Retinal pigment epithelial cell (primary cell): Measurements from ENCODE around the gene LRWD1.
"Not testable (repeated sequence)": the region's sequence is repeated elsewhere in the genome, so short reads cannot be mapped to it uniquely, and the experiment has no call there.

ENCODE experiments used
- DNase-seq: peaks from one replicate; pipeline ENCODE4 v3.0.0-alpha.2; 2010; ENCODE audit warnings: low read depth
- H3K4me3 ChIP-seq: 2 replicates; pipeline ENCODE4 v1.5.1; 2011; ENCODE audit warnings: mild to moderate bottlenecking, low read length, control low read depth, moderate library complexity
- CTCF ChIP-seq: conservative IDR thresholded peaks from 2 replicates; pipeline ENCODE4 v1.5.1; 2011; ENCODE audit warnings: low read depth, low read length, control low read depth, inconsistent platforms

Gene LRWD1

GRCh38 chr7:102453319-102453718, 11.5 kb upstream of the LRWD1 start:
- no peak overlapping the region for H3K4me3 ChIP-seq
- TF ChIP-seq CTCF, result no peak
- DNase-seq, result no peak

- no peak for TF ChIP-seq CTCF
- no peak overlapping the region for H3K4me3 ChIP-seq
- DNase-seq, result no peak
Measured at GRCh38 chr7:102454468-102454867, 10.3 kb upstream of the LRWD1 start.

DNA sequence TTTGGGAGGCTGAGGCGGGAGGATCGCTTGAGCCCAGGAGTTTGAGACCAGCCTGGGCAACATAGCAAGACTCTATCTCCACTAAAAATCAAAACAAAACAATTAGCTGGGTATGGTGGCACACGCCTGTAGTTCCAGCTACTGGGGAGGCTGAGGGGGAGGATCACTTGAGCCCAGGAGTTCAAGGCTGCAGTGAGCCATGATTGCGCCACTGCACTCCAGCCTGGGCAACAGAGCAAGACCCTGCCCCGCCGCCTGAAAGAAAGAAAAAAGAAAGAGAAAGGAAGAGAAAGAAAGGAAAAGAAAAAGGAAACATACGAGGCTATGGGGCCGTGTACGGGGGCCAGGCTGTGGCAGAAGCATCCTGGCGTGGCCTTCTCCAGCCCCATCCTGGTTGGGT, 9.9 kb upstream of the LRWD1 start:
- H3K4me3 ChIP-seq, DNase-seq: not testable (repeated sequence)

DNA sequence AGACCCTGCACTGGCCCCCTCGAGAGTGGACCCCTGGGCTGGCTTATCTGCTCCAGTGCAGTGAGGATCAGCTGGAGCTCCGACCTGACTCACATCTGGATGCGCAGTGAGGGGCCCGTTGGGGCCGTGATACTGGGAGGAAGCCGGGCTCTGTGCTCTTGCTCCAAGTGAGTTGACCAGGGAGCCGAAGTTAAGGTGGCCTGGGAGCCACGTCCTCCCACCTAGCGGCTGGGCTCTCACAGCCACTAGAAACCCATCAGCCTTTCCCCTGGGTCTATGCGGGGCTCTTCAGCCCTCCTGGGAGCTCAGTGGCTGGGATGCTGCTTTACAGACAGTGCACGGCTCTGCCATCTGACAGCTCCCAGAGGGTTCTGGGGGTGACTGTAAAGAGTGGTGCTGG, 9.2 kb upstream of the LRWD1 start:
- no peak for TF ChIP-seq CTCF
- DNase-seq, result no peak
- H3K4me3 ChIP-seq, result no peak overlapping the region

GRCh38 chr7:102456327-102456726, 8.5 kb upstream of the LRWD1 start:
- no peak for DNase-seq
- H3K4me3 ChIP-seq, result no peak overlapping the region
- TF ChIP-seq CTCF, result no peak

- no peak for TF ChIP-seq CTCF
- no peak for DNase-seq
Measured at GRCh38 chr7:102457352-102457924, 7.3 kb upstream of the LRWD1 start.

DNA sequence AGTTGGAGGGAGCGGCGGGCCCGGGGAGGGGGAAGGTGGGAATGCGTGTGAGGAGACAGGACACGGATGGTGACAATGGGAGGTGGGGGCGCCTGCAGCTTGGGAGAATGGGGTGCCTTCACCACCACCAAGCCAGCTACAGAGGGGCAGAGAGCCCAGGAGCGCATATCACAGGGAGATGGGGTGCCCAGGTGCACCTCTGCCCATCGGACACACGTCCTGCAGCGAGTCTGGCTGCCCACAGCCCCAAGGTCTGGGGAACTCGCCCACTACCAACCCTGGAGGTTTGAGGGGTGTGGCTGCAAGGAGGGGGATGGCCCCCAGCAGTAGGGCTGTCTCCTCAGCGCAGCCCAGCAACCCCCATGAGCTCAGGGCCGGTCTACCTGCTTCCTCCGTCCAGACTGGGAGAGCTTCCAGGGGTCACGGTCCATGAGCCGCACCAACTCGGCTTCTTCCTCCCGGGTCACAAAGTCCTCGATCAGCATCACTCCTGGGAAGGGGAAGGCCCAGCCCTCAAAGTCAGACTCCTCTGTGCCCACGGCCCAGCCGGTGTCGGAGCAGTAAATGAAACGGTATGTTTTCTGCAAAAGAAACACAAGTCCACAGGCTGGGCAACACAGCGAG, 5.5 kb upstream of the LRWD1 start:
- no peak overlapping the region for H3K4me3 ChIP-seq
- DNase-seq, result no peak
- no peak for TF ChIP-seq CTCF

More at GRCh38 chr7:102457352-102457924, 7.3 kb upstream of the LRWD1 start:
- no peak overlapping the region for H3K4me3 ChIP-seq

DNA sequence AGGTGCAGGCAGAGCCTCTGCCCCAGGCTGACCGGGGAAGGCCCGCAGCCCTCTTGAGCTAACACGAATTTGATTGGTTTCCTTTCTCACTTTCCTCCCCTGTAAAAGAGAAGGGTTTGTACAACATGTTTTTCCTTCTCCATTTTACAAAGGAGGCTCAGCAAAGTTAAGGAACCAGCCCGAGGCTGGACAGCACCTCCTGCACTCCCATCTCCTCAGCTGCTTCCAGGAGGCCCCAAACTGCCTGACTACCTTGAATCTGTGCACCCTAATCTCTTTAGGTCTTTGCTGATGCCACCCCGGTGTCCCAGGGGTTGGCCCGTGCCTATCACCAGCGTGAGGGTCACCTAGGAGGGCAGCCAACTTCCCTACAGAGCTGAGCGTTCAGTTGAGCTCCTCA, 4.3 kb upstream of the LRWD1 start:
- no peak for TF ChIP-seq CTCF
- no peak for DNase-seq
- no peak overlapping the region for H3K4me3 ChIP-seq
